BLaER1 treated with 17β-estradiol and CSF1 and Interleukin-3, amounts not matched to agents 10 nM and 100 nM (cell line): ENCODE results near the gene GNB1.

Experiments
- H3K27ac ChIP-seq, 11 experiments: shearing (Covaris generic); formaldehyde crosslinking; 2 replicates each; pipeline ENCODE4 v1.8.1; 2022
- H3K27me3 ChIP-seq, 11 experiments: shearing (Covaris generic); formaldehyde crosslinking; 2 replicates each; pipeline ENCODE4 v1.8.1; 2022
- H3K36me3 ChIP-seq, 11 experiments: shearing (Covaris generic); formaldehyde crosslinking; 2 replicates each; pipeline ENCODE4 v1.8.1; 2022
- H3K4me1 ChIP-seq, 10 experiments: shearing (Covaris generic); formaldehyde crosslinking; 2 replicates each; pipeline ENCODE4 v1.8.1; 2022
- H3K4me2 ChIP-seq, 11 experiments: shearing (Covaris generic); formaldehyde crosslinking; 2 replicates each; pipeline ENCODE4 v1.8.1; 2022
- H3K4me3 ChIP-seq, 10 experiments: shearing (Covaris generic); formaldehyde crosslinking; 2 replicates each; pipeline ENCODE4 v1.8.1; 2022
- H3K9ac ChIP-seq, 11 experiments: shearing (Covaris generic); formaldehyde crosslinking; 2 replicates each; pipeline ENCODE4 v1.8.1; 2022
- H3K9me3 ChIP-seq, 11 experiments: shearing (Covaris generic); formaldehyde crosslinking; replicated peaks in 1 of 11; 2 replicates each; pipeline ENCODE4 v1.8.1; 2022
- H4K20me1 ChIP-seq, 11 experiments: shearing (Covaris generic); formaldehyde crosslinking; 2 replicates each; pipeline ENCODE4 v1.8.1; 2022
- Cebpa-rat ChIP-seq, 11 experiments: shearing (Covaris generic); IDR thresholded peaks; 2 replicates each; pipeline ENCODE4 v1.8.1; 2022

Gene GNB1

GRCh38 chr1:1898246-1898933 lies 7.5 kb upstream of the GNB1 start:
- H3K4me3 ChIP-seq = no peak overlapping the region
- H3K27me3 ChIP-seq = no peaks in the 10 kb centered on the region
- H3K4me2 ChIP-seq = peak overlapping the region in 5 of 11 experiments; percentile 14 to 96 (median 91); a peak in 4 of 22 replicates
- H3K27ac ChIP-seq = no peak overlapping the region
- TF ChIP-seq Cebpa-rat (IDR thresholded peaks at IDR 0.05) = no peak
- peaks cover 54 to 90% (median 89%) of the 10 kb centered on the region in 10 experiments for H3K4me1 ChIP-seq
- no peaks in the 10 kb centered on the region for H3K36me3 ChIP-seq
- peaks cover 0 to 8% (median 7%) of the 10 kb centered on the region in 11 experiments; a peak in 17 of 22 replicates for H3K9me3 ChIP-seq
- peaks cover 0 to 28% (median 6%) of the 10 kb centered on the region in 11 experiments; a peak in 8 of 22 replicates for H4K20me1 ChIP-seq
- no peak overlapping the region for H3K9ac ChIP-seq

GRCh38 chr1:1895456-1896336 lies 4.8 kb upstream of the GNB1 start:
- Histone ChIP-seq H3K27me3 (no peaks in the 10 kb centered on the region), H3K9me3 (no peaks in the 10 kb centered on the region), H4K20me1 (peaks cover 0 to 35% (median 8%) of the 10 kb centered on the region in 11 experiments; a peak in 8 of 22 replicates), H3K4me3 (peak overlapping the region in 1 of 10 experiments; percentile 42; a peak in 4 of 20 replicates), H3K36me3 (no peaks in the 10 kb centered on the region), H3K27ac (peak overlapping the region in 7 of 11 experiments; percentile 38 to 98 (median 65); a peak in 14 of 22 replicates), H3K4me2 (peak overlapping the region; percentile 76 to 97 (median 89)), H3K4me1 (peaks cover 62 to 92% (median 90%) of the 10 kb centered on the region in 10 experiments), H3K9ac (peak overlapping the region in 8 of 11 experiments; percentile 47 to 100 (median 59); a peak in 12 of 22 replicates)
- no peak for TF ChIP-seq Cebpa-rat (IDR thresholded peaks at IDR 0.05)

- TF ChIP-seq Cebpa-rat (IDR thresholded peaks at IDR 0.05) = no peak
- Histone ChIP-seq H3K4me3 (peak overlapping the region in 6 of 10 experiments; percentile 4 to 42 (median 11); a peak in 5 of 20 replicates), H3K9me3 (no peaks in the 10 kb centered on the region), H4K20me1 (peaks cover 0 to 35% (median 8%) of the 10 kb centered on the region in 11 experiments; a peak in 11 of 22 replicates), H3K9ac (peak overlapping the region; percentile 28 to 100 (median 53); a peak in 17 of 22 replicates), H3K36me3 (no peaks in the 10 kb centered on the region), H3K27ac (peak overlapping the region in 7 of 11 experiments; percentile 38 to 98 (median 65); a peak in 16 of 22 replicates), H3K4me2 (peak overlapping the region; percentile 76 to 97 (median 89)), H3K27me3 (no peaks in the 10 kb centered on the region), H3K4me1 (peaks cover 61 to 85% (median 83%) of the 10 kb centered on the region in 10 experiments)
These were observed 4.2 kb upstream of the GNB1 start for GRCh38 chr1:1895060-1895418.

- Histone ChIP-seq H3K9ac (peak overlapping the region; percentile 28 to 100 (median 53); a peak in 20 of 22 replicates), H3K36me3 (no peaks in the 10 kb centered on the region), H3K9me3 (no peaks in the 10 kb centered on the region), H3K4me1 (peaks cover 56 to 80% (median 78%) of the 10 kb centered on the region in 10 experiments), H4K20me1 (peaks cover under 1 to 39% (median 9%) of the 10 kb centered on the region in 11 experiments; a peak in 19 of 22 replicates), H3K4me2 (peak overlapping the region; percentile 76 to 97 (median 89)), H3K27me3 (no peaks in the 10 kb centered on the region), H3K27ac (peak overlapping the region in 8 of 11 experiments; percentile 38 to 98 (median 60); a peak in 16 of 22 replicates), H3K4me3 (peak overlapping the region in 6 of 10 experiments; percentile 4 to 42 (median 11); a peak in 6 of 20 replicates)
- TF ChIP-seq Cebpa-rat (IDR thresholded peaks at IDR 0.05) = no peak
These were observed 3.6 kb upstream of the GNB1 start for GRCh38 chr1:1894354-1895059.

GRCh38 chr1:1893997-1894353 lies 3.1 kb upstream of the GNB1 start:
- H3K36me3 ChIP-seq = no peaks in the 10 kb centered on the region
- peaks cover 6 to 44% (median 14%) of the 10 kb centered on the region in 11 experiments for H4K20me1 ChIP-seq
- no peak overlapping the region; a peak in 2 of 20 replicates for H3K4me3 ChIP-seq
- peak overlapping the region in 8 of 11 experiments; percentile 38 to 98 (median 60); a peak in 16 of 22 replicates for H3K27ac ChIP-seq
- H3K9me3 ChIP-seq = no peaks in the 10 kb centered on the region
- H3K9ac ChIP-seq = peak overlapping the region; percentile 28 to 100 (median 53); a peak in 19 of 22 replicates
- no peak for TF ChIP-seq Cebpa-rat (IDR thresholded peaks at IDR 0.05)
- H3K27me3 ChIP-seq = no peaks in the 10 kb centered on the region
- peak overlapping the region; percentile 76 to 97 (median 89) for H3K4me2 ChIP-seq
- peaks cover 51 to 76% (median 74%) of the 10 kb centered on the region in 10 experiments for H3K4me1 ChIP-seq

- H3K9me3 ChIP-seq = no peaks in the 10 kb centered on the region
- H3K4me1 ChIP-seq = peaks cover 56 to 76% (median 73%) of the 10 kb centered on the region in 10 experiments
- no peak for TF ChIP-seq Cebpa-rat (IDR thresholded peaks at IDR 0.05)
- H3K27me3 ChIP-seq = no peaks in the 10 kb centered on the region
- H3K36me3 ChIP-seq = peaks cover 0 to 5% (median 1%) of the 10 kb centered on the region in 11 experiments; a peak in 6 of 22 replicates
- peaks cover 11 to 49% (median 19%) of the 10 kb centered on the region in 11 experiments for H4K20me1 ChIP-seq
- H3K9ac ChIP-seq = peak overlapping the region; percentile 28 to 100 (median 53); a peak in 16 of 22 replicates
- peak overlapping the region; percentile 76 to 97 (median 89) for H3K4me2 ChIP-seq
- no peak overlapping the region for H3K4me3 ChIP-seq
- peak overlapping the region in 7 of 11 experiments; percentile 38 to 98 (median 65); a peak in 13 of 22 replicates for H3K27ac ChIP-seq
These were observed 2.6 kb upstream of the GNB1 start for GRCh38 chr1:1893291-1893985.

GRCh38 chr1:1892763-1893120 lies 1.9 kb upstream of the GNB1 start:
- no peak for TF ChIP-seq Cebpa-rat (IDR thresholded peaks at IDR 0.05)
- no peaks in the 10 kb centered on the region for H3K9me3 ChIP-seq
- no peaks in the 10 kb centered on the region for H3K27me3 ChIP-seq
- peak overlapping the region in 9 of 11 experiments; percentile 83 to 100 (median 99); a peak in 15 of 22 replicates for H3K9ac ChIP-seq
- H3K36me3 ChIP-seq = peaks cover 0 to 12% (median 8%) of the 10 kb centered on the region in 11 experiments; a peak in 11 of 22 replicates
- H3K27ac ChIP-seq = peak overlapping the region in 3 of 11 experiments; percentile 98 to 100 (median 99); a peak in 5 of 22 replicates
- peak overlapping the region; percentile 85 to 97 (median 92) for H3K4me2 ChIP-seq
- H4K20me1 ChIP-seq = peaks cover 18 to 56% (median 26%) of the 10 kb centered on the region in 11 experiments
- H3K4me1 ChIP-seq = peaks cover 63 to 76% (median 74%) of the 10 kb centered on the region in 10 experiments
- peak overlapping the region in 4 of 10 experiments; percentile 82 to 97 (median 94); a peak in 6 of 20 replicates for H3K4me3 ChIP-seq
